HG03025 (cell line): ENCODE data around the gene TXK.

Source experiments
- ATAC-seq: cut with Tn5 transposase; IDR thresholded peaks from one replicate; pipeline ENCODE4 v1.9.1; 2021; ENCODE audit warnings: mild to moderate bottlenecking, moderate library complexity; ENCODE audit not compliant: unreplicated experiment, low FRiP score

TXK gene

GRCh38 chr4:48028696-48029095 is 105.4 kb downstream of the TXK start:
- ATAC-seq: peak; percentile 72

- peak; percentile 78 for ATAC-seq
Measured at GRCh38 chr4:48027653-48028052, 106.4 kb downstream of the TXK start.

GRCh38 chr4:48025005-48025404 is 109.0 kb downstream of the TXK start:
- no peak for ATAC-seq

DNA sequence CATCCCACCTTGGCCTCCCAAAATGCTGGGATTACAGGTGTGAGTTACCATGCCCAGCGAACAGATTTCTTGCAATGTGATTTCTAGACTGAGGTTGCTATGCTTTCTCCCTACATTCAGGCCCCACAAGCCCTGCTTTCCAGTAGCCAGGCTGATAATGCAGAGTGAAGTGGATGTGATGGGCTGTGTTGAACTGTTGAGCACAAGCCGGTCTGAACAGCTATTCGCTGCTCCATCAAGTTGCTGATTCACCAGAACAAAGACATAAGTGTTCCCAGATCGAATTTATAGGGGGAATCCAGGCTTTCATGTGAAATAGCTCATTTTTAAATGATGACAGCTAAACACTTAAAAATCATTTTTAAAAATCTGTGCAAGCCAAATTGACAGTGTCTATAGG is 109.5 kb downstream of the TXK start:
- no peak for ATAC-seq

DNA sequence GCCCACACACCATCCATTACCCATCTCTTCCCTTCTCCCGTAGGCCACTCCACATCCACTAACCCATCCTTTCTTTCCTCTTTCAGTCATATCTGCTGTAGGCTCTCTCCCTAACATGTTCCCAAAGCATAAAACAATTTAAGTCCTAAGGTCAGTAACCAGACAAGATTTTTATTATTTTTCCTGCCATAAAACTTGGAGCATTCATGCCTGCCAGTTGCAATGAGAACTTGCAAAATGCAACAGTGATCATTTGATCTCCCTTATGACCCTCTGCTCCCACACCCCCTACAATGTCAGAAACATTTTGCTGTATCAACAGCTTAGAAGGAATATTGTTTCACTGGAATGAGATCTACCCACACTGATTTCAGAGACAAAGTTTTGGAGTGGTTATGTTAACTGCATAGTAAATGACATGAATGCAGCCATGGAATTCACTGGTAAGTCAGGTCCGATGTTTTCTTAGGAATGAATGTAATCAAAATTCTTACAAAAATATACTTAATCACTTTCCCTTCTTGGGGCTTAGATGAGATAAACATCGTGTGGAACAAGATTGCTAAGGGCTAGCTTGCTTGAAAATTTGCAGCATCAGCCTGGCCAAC is 111.8 kb downstream of the TXK start:
- no peak for ATAC-seq

DNA sequence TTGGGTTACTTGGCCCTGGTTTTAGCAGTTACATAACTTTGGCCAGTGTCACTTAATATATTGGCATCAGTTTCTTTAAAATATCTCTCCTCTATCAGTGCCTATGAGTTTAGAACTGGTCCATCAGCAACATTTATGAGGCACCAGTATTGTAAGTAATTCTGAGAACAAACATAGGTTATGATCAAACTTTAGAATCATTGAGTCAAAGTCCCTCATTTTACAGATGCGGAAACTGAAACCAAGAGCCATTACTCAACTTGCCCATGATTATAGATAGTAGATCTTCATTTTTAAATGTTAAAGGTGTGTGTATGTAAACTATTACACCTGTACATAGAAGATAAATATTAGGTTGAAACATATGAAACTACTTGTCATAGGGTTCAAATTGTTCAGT is 113.0 kb downstream of the TXK start:
- ATAC-seq: no peak

DNA sequence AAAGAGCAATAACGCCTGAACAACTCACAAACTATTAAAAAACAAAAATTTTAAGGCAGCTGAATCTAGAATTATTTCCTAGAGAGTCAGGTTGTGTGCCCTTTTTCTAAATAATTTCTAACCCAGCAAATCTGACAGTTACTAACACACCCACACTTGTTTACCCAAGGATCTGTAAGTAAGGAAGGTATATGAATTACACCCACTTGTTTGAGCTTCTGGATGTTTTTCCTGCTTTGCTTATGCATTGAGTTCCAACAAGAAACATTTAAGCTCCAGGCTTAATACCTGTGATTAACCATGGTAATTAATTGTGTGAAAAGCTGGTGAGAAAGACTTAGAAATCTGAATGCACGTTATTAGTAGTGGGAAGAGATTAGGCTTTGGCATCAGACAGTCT is 115.9 kb downstream of the TXK start:
- ATAC-seq: no peak

GRCh38 chr4:48017108-48017571 is 116.9 kb downstream of the TXK start:
- ATAC-seq: no peak
